CD4-positive, alpha-beta memory T cell (primary cell): ENCODE data around the gene TCAP. TPM values are rescaled to one million over a fixed set of nuclear protein-coding genes. Genes with fewer than 3 reads are reported as not detected.

Source experiments
- polyA plus RNA-seq, 2 donors: library from polyadenylated mRNA; unstranded; fragments of 300-500 nt; fragmentation: Illumina TruSeq; gene quantifications; one replicate each; pipeline ENCODE4 v1.2.3, GENCODE V29; 2021
- total RNA-seq, 2 experiments: library from RNA; stranded (reverse); gene quantifications; one replicate each; pipeline ENCODE4 v1.2.3, GENCODE V29; 2021

The TCAP gene
- total and polyA plus RNA-seq, 4 experiments from 2014 or later: 0.14 to 6.3 (median 5.9) TPM; not detected in 1

Other genes with a start within 250 kb of the TCAP start
- 10 to 100 TPM; 59.1 to 62.3 TPM for gene MED1, start 214.1 kb upstream of the TCAP start, total RNA-seq
- 10 to 100 TPM in 1 of 2 donors, 1 to 10 TPM in 1; 6.4 to 23.4 TPM for gene MED1, start 214.1 kb upstream of the TCAP start, polyA plus RNA-seq
- gene CDK12, start 203.9 kb upstream of the TCAP start, total RNA-seq: 100 to 1,000 TPM; 107 to 114 TPM
- gene CDK12, start 203.9 kb upstream of the TCAP start, polyA plus RNA-seq: 1 to 10 TPM in 1 of 2 donors, under 1 TPM in 1; 0.87 to 6.4 TPM
- gene NEUROD2, start 57.4 kb upstream of the TCAP start, total RNA-seq: not detected
- under 1 TPM in 1 of 2 donors, not detected in 1; 0.06 TPM for gene NEUROD2, start 57.4 kb upstream of the TCAP start, polyA plus RNA-seq
- gene PPP1R1B, start 38.4 kb upstream of the TCAP start, total RNA-seq: not detected
- gene PPP1R1B, start 38.4 kb upstream of the TCAP start, polyA plus RNA-seq: not detected
- gene STARD3, start 28.2 kb upstream of the TCAP start, total RNA-seq: 100 to 1,000 TPM; 105 to 110 TPM
- 10 to 100 TPM; 42.2 to 43.2 TPM for gene STARD3, start 28.2 kb upstream of the TCAP start, polyA plus RNA-seq
- under 1 TPM in 1 of 2 experiments, not detected in 1; 0.55 TPM for gene PNMT, start 3.1 kb downstream of the TCAP start, total RNA-seq
- gene PNMT, start 3.1 kb downstream of the TCAP start, polyA plus RNA-seq: not detected
- gene PGAP3, start 22.7 kb downstream of the TCAP start, total RNA-seq: 10 to 100 TPM; 29.6 to 30.5 TPM
- gene PGAP3, start 22.7 kb downstream of the TCAP start, polyA plus RNA-seq: 10 to 100 TPM; 22.1 to 26.5 TPM
- 1 to 10 TPM; 4.1 to 4.5 TPM for gene ERBB2, start 34.7 kb downstream of the TCAP start, total RNA-seq
- gene ERBB2, start 34.7 kb downstream of the TCAP start, polyA plus RNA-seq: under 1 TPM in 1 of 2 donors, not detected in 1; 0.55 TPM
- 10 to 100 TPM; 35.8 TPM for gene MIEN1, start 65.2 kb downstream of the TCAP start, total RNA-seq
- gene MIEN1, start 65.2 kb downstream of the TCAP start, polyA plus RNA-seq: 10 to 100 TPM; 90.8 to 96.6 TPM
- gene GRB7, start 72.6 kb downstream of the TCAP start, total RNA-seq: not detected
- gene GRB7, start 72.6 kb downstream of the TCAP start, polyA plus RNA-seq: not detected
- 100 to 1,000 TPM; 116 to 118 TPM for gene IKZF3, start 199.0 kb downstream of the TCAP start, total RNA-seq
- gene IKZF3, start 199.0 kb downstream of the TCAP start, polyA plus RNA-seq: 10 to 100 TPM in 1 of 2 donors, 1 to 10 TPM in 1; 3.2 to 87.4 TPM
- gene ZPBP2, start 202.9 kb downstream of the TCAP start, total RNA-seq: 1 to 10 TPM in 1 of 2 experiments, under 1 TPM in 1; 0.35 to 1.2 TPM
- gene ZPBP2, start 202.9 kb downstream of the TCAP start, polyA plus RNA-seq: under 1 TPM in 1 of 2 donors, not detected in 1; 0.25 TPM